A673 (cell line): Measurements from ENCODE around the gene SSPN. TPM values are rescaled to one million over a fixed set of nuclear protein-coding genes. Genes with fewer than 3 reads are reported as not detected.

Experiments used
- BruUV-seq: library from RNA; stranded (reverse); fragments of 400-500 nt; replicated peaks from 2 replicates; lab custom pipeline; 2021; lab: Mats Ljungman, UMichigan
- CTCF ChIA-PET: fragments of 300-600 bp; sonication (Branson Sonifier 250); formaldehyde crosslinking; loops from one replicate; lab custom pipeline; 2022; ENCODE audit warnings: antibody characterized with exemption; lab: Charles Lee
- POLR2A ChIA-PET: fragments of 300-600 bp; sonication (Branson Sonifier 250); formaldehyde crosslinking; loops from one replicate; lab custom pipeline; 2022; ENCODE audit warnings: antibody characterized with exemption; ENCODE audit not compliant: low non-redundant PET; lab: Charles Lee
- DNase-seq: peaks from one replicate; pipeline ENCODE4 v3.0.0-alpha.2; 2015; ENCODE audit warnings: low spot score
- H3K27ac ChIP-seq: fragments of 200-600 bp; sonication (generic); 2 replicates; pipeline ENCODE4 v1.5.1; 2016; ENCODE audit warnings: mixed run types, low read depth, mild to moderate bottlenecking, mixed read lengths, antibody characterized with exemption, low read length; ENCODE audit not compliant: poor library complexity, severe bottlenecking
- H3K27me3 ChIP-seq: fragments of 200-600 bp; sonication (generic); replicated peaks from 2 replicates; pipeline ENCODE4 v1.6.1; 2017; ENCODE audit warnings: mixed run types, low read depth, mild to moderate bottlenecking, mixed read lengths, antibody characterized with exemption, low read length; ENCODE audit not compliant: insufficient read depth, poor library complexity
- H3K36me3 ChIP-seq: fragments of 200-600 bp; sonication (generic); 2 replicates; pipeline ENCODE4 v1.6.1; 2016; ENCODE audit warnings: mixed run types, mild to moderate bottlenecking, mixed read lengths, antibody characterized with exemption, low read length; ENCODE audit not compliant: insufficient read depth, poor library complexity, severe bottlenecking
- H3K4me1 ChIP-seq: fragments of 200-600 bp; sonication (generic); 2 replicates; pipeline ENCODE4 v1.6.1; 2017; ENCODE audit warnings: mixed run types, mild to moderate bottlenecking, mixed read lengths, antibody characterized with exemption, low read length; ENCODE audit not compliant: insufficient read depth, poor library complexity, severe bottlenecking
- H3K4me3 ChIP-seq: fragments of 200-600 bp; sonication (generic); 2 replicates; pipeline ENCODE4 v1.5.1; 2016; ENCODE audit warnings: low read depth, mixed run types, mild to moderate bottlenecking, mixed read lengths, low read length; ENCODE audit not compliant: poor library complexity, severe bottlenecking
- H3K9me3 ChIP-seq: fragments of 200-600 bp; sonication (generic); 2 replicates; pipeline ENCODE4 v1.6.1; 2016; ENCODE audit warnings: mixed run types, low read depth, mild to moderate bottlenecking, mixed read lengths, antibody characterized with exemption, low read length; ENCODE audit not compliant: poor library complexity, severe bottlenecking
- EZH2 ChIP-seq: fragments of 200-600 bp; sonication (generic); IDR thresholded peaks from 2 replicates; pipeline ENCODE4 v1.6.1; 2017; ENCODE audit warnings: borderline replicate concordance, low read depth, mild to moderate bottlenecking, mixed read lengths, antibody characterized with exemption, low read length; ENCODE audit not compliant: poor library complexity, severe bottlenecking
- intact Hi-C: fragments of 100-400 bp; cut with micrococcal nuclease; formaldehyde crosslinking; loops from one replicate; pipeline ENCODE4 v1.10.0; 2022; ENCODE audit not compliant: unreplicated experiment
- total RNA-seq: library from RNA; stranded (reverse); gene quantifications from 2 replicates; pipeline ENCODE4 v1.2.3, GENCODE V29; 2021
- TF ChIP-seq, protein P1 (sequence below): fragments of 300-800, 200-600 bp; sonication (generic); conservative IDR thresholded peaks from 2 replicates; pipeline ENCODE4 v1.5.1; 2017; ENCODE audit warnings: low read depth, mild to moderate bottlenecking, antibody characterized with exemption, low read length, moderate library complexity, mixed read lengths

SSPN gene
- total RNA-seq, 1 experiment from 2014 or later, result 9.8 TPM

DNA sequence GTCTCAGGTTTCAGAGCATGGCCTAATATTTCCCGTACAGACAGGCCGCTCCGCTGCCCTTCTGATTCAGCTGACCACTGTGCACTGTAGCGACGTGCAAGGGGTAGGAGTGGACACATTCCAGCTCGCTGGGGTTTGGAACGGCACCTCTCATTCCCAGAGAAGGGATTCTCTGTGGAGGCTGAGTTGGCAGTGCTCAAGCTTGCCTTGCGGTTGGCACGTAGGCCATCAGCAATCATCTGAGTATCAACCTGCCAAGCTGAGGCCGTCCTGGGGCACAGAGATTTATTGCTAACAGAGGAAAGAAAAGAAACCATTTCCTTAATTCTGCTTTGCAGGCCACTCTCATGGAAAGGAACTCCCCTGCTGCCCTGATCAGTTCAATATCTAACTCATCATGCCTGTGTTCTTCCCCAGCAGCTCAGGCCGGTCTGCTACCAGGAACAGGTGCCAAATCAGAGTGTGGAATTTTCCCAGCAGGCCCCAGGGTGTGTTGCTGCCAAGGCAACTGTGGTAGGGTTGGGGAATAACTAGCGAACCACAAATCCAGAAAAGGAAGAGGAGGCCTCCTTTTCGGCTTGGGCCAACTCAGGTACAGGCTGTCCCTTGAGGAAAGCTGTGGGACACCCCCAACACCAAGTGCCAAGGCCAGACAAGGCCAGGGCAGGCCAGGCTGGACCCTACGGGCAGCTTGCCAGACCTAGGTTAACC is 92.5 kb downstream of the SSPN start:
- intact Hi-C loops, result no loop called here
- Histone ChIP-seq H3K4me1 (no peaks in the 10 kb centered on the region), H3K4me3 (no peak overlapping the region), H3K27ac (no peak overlapping the region), H3K9me3 (no peaks in the 10 kb centered on the region), H3K36me3 (no peaks in the 10 kb centered on the region), H3K27me3 (no peaks in the 10 kb centered on the region)
- BruUV-seq, result no TSS peak
- ChIA-PET POLR2A (no interaction called here), CTCF (no interaction called here)
- no peak for DNase-seq
- TF ChIP-seq EZH2, result no peak
- TF ChIP-seq, protein P1, sequence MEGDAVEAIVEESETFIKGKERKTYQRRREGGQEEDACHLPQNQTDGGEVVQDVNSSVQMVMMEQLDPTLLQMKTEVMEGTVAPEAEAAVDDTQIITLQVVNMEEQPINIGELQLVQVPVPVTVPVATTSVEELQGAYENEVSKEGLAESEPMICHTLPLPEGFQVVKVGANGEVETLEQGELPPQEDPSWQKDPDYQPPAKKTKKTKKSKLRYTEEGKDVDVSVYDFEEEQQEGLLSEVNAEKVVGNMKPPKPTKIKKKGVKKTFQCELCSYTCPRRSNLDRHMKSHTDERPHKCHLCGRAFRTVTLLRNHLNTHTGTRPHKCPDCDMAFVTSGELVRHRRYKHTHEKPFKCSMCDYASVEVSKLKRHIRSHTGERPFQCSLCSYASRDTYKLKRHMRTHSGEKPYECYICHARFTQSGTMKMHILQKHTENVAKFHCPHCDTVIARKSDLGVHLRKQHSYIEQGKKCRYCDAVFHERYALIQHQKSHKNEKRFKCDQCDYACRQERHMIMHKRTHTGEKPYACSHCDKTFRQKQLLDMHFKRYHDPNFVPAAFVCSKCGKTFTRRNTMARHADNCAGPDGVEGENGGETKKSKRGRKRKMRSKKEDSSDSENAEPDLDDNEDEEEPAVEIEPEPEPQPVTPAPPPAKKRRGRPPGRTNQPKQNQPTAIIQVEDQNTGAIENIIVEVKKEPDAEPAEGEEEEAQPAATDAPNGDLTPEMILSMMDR, result no peak

DNA sequence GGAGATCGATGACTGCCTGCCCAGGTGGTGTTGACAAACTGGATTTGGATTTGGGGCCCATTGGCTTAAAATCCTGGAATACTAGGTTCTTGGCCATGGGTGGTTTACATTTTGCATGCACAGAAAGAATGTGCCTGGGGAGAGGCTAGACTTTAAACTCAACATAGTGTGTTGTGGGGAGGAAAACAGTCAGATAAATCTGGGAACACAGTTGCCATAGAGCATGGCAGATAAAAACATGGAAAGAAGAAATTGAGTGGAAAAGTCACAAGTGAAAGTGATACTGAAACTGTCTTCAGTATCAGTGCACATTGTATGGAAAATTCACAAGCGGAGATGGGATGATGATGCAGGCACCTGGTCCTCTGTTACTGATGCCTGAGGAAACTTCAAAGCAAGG is 95.2 kb downstream of the SSPN start:
- intact Hi-C loops, result no loop called here
- H3K4me3 ChIP-seq, result no peak overlapping the region
- no TSS peak for BruUV-seq
- H3K9me3 ChIP-seq, result no peaks in the 10 kb centered on the region
- ChIA-PET CTCF (no interaction called here), POLR2A (no interaction called here)
- no peak for DNase-seq
- H3K4me1 ChIP-seq, result no peaks in the 10 kb centered on the region
- H3K27me3 ChIP-seq, result no peaks in the 10 kb centered on the region
- no peak overlapping the region for H3K27ac ChIP-seq
- no peaks in the 10 kb centered on the region for H3K36me3 ChIP-seq
- TF ChIP-seq, protein P1, result no peak
- no peak for TF ChIP-seq EZH2

DNA sequence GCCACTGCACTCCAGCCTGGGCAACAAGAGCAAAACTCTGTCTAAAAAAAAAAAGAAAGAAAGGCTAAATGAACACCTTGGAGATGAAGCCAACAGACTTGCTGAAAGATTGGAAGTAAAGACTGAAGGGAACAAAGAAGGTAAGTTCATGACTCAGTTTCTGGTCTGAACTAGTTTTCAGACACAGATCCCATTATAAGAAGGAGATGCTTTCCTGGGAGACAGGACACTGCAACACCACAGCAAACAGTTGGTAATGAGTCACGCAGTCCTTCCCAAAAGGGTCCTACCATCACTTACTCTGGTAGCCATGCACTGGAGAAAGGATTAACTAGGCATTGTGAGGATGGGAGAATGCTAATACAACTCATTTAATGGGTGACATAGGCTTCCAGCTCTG is 97.2 kb downstream of the SSPN start:
- ChIA-PET CTCF (no interaction called here), POLR2A (no interaction called here)
- Histone ChIP-seq H3K4me3 (no peak overlapping the region), H3K36me3 (no peaks in the 10 kb centered on the region), H3K9me3 (no peaks in the 10 kb centered on the region), H3K4me1 (no peaks in the 10 kb centered on the region), H3K27me3 (no peaks in the 10 kb centered on the region), H3K27ac (no peak overlapping the region)
- intact Hi-C loops, result no loop called here
- TF ChIP-seq, protein P1, result no peak
- no peak for TF ChIP-seq EZH2
- no TSS peak for BruUV-seq
- no peak for DNase-seq
